Thyroid gland (tissue), 4 donors: ENCODE measurements around the gene AFF3.

Experiments used
- CTCF ChIP-seq, 6 experiments: fragments of 200-600 bp in 3 of 6; fragments of 450-650 bp in 3 of 6; sonication (generic) in 3 of 6; IDR thresholded peaks; one replicate each; pipeline ENCODE4 v1.5.1; 2016 to 2019; ENCODE audit warnings: antibody characterized with exemption in 6 of 6, mild to moderate bottlenecking in 2 of 6, inconsistent platforms in 1 of 6, moderate library complexity in 1 of 6
- POLR2A ChIP-seq, 2 donors: fragments of 450-650 bp; IDR thresholded peaks; one replicate each; pipeline ENCODE4 v1.6.1; 2017; ENCODE audit warnings: antibody characterized with exemption in 2 of 2, mild to moderate bottlenecking in 2 of 2, moderate library complexity in 1 of 2

DNA sequence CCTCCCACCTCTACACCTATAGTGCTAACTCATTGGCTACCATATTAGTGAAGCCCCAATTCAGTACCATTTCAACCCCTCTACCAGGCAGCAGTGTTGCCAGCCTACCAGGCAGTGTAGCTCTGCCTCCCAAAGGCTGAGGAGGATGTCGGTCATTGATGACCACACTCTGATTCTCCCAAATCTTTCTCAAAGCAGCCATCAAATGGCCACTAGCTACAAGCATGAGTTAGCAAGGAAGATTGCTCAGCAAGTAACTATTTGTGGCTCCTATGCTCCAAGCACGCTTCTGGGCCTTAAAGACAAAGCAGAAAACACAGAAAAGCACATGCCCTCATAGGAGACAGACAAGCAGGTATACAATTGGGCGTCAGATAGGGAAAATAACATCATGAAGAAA lies 42.7 kb upstream of the AFF3 start:
- TF ChIP-seq POLR2A (IDR thresholded peaks at IDR 0.05): no peak
- no peak for TF ChIP-seq CTCF (IDR thresholded peaks at IDR 0.05)
